ENCODE results near the gene MBD3L2B.
"Not testable (repeated sequence)": the region's sequence is repeated elsewhere in the genome, so short reads cannot be mapped to it uniquely, and the experiment has no call there.

DNA sequence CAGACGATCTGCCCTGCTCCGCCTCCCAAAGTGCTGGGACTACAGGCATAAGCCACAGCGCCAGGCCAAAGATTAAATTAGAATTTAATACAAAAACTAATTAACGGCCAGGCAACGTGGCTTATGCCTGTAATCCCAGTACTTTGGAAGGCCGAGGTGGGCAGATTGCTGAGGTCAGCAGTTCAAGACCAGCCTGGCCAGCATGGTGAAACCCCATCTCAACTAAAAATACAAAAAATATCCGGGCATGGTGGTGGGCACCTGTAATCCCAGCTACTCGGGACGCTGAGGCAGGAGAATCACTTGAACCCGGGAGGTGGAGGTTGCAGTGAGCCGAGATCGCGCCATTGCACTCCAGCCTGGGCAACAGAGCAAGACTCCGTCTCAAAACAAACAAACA, 34.4 kb upstream of the MBD3L2B start:
- TF ChIP-seq CSDE1 (IDR thresholded peaks at IDR 0.05); EGR1 (conservative IDR thresholded peaks at IDR 0.05): not testable (repeated sequence)
